ENCODE measurements around the gene APLNR.

GRCh38 chr11:57256119-57256518 lies 19.1 kb upstream of the APLNR start:
- TF ChIP-seq EZH2 (IDR thresholded peaks at IDR 0.05; ENCODE audit: low read length) = no peak
- no peak for TF ChIP-seq CTCF (optimal IDR thresholded peaks at IDR 0.05 in 1 of 3, IDR thresholded peaks at IDR 0.05 in 1 of 3, conservative IDR thresholded peaks at IDR 0.05 in 1 of 3; ENCODE audit: extremely low read depth in 1 of 3, insufficient read depth in 2 of 3, low read length in 3 of 3)
